ENCODE measurements around the gene SCARB1. TPM values are rescaled to one million over a fixed set of nuclear protein-coding genes. Genes with fewer than 3 reads are reported as not detected.

The SCARB1 gene
- total and polyA plus RNA-seq, 2 of the 13 experiments (the other 11 are each of a cell fraction or from before 2014, with no cell fraction given) = 63.4 to 160 TPM

DNA sequence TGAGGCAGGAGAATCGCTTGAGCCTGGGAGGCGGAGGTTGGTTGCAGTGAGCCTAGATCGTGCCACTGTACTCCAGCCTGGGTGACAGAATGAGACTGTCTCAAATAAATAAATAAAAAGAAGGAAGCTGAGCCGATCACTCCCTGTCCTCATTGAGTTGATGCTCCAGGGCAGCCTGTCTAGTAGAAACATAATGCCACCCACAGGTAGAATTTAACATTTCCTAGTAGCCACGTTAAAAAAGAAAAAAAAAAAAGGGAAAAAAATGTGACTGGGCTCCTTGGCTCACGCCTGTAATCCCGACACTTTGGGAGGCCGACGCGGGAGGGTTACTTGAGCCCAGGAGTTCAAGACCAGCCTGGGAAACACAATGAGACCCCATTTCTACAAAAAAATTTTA, 135.7 kb downstream of the SCARB1 start:
- H4K20me1 ChIP-seq (ENCODE audit: insufficient read depth, low read length) = no peaks in the 10 kb centered on the region
- no peak for DNase-seq (ENCODE audit: low spot score)
- WGBS (ENCODE audit: low lambda C conversion rate) = 62% methylated on average over 10 of the region's 10 CpGs
- BruUV-seq (replicated peaks) = no TSS peak
- H2AFZ ChIP-seq (ENCODE audit: low read length) = no peak overlapping the region
- POLR2A ChIA-PET = no interaction called here
- H3K9me3 ChIP-seq (ENCODE audit: low read length) = no peaks in the 10 kb centered on the region
- intact Hi-C loops (cut with micrococcal nuclease; ENCODE audit: unreplicated experiment) = no loop called here
- CTCF ChIA-PET (ENCODE audit: low intra/inter-chr PET ratio, low total read pairs) = no interaction called here
- H3K79me2 ChIP-seq (ENCODE audit: insufficient read depth, low read length) = no peaks in the 10 kb centered on the region
- peaks cover 48% of the 10 kb centered on the region for H3K4me1 ChIP-seq (ENCODE audit: insufficient read depth, low read length)
- no peak for FAIRE-seq
- H3K36me3 ChIP-seq (replicated peaks in 1 of 2; ENCODE audit: control insufficient read depth in 1 of 2, insufficient read depth in 2 of 2, low read length in 2 of 2) = no peaks in the 10 kb centered on the region
- H3K4me3 ChIP-seq (replicated peaks in 1 of 3; ENCODE audit: insufficient read depth in 1 of 3, low read depth in 2 of 3, low read length in 3 of 3) = no peak overlapping the region
- H3K27me3 ChIP-seq (ENCODE audit: control insufficient read depth in 1 of 2, insufficient read depth in 2 of 2, low read length in 2 of 2) = peaks cover 0 to 7% of the 10 kb centered on the region in 2 experiments; a peak in 2 of 5 replicates
- no peak overlapping the region for H3K9ac ChIP-seq (ENCODE audit: insufficient read depth, low read depth, low read length)
- no peak overlapping the region for H3K4me2 ChIP-seq (ENCODE audit: low read depth, low read length)
- ATAC-seq = no peak
- H3K27ac ChIP-seq (ENCODE audit: extremely low read length, insufficient read depth, low read length) = no peak overlapping the region
- in situ Hi-C loops (cut with HindIII; ENCODE audit: extremely low pct_ligation_motif_present, low pct_unique_long_range_greater_than_20kb) = no loop called here
- TF ChIP-seq ZNF549 (CRISPR knock-in tag; IDR thresholded peaks at IDR 0.05) (no peak), STAG1 (CRISPR knock-in tag; IDR thresholded peaks at IDR 0.05) (peak; percentile 47), ZNF557 (CRISPR knock-in tag; IDR thresholded peaks at IDR 0.05) (no peak), MBNL3 (CRISPR knock-in tag; conservative IDR thresholded peaks at IDR 0.05) (no peak), ZNF124 (CRISPR knock-in tag; IDR thresholded peaks at IDR 0.05) (no peak), PCBP1 (IDR thresholded peaks at IDR 0.05; ENCODE audit: borderline replicate concordance, low read depth, low read length) (no peak)
- TF ChIP-seq, protein P1, sequence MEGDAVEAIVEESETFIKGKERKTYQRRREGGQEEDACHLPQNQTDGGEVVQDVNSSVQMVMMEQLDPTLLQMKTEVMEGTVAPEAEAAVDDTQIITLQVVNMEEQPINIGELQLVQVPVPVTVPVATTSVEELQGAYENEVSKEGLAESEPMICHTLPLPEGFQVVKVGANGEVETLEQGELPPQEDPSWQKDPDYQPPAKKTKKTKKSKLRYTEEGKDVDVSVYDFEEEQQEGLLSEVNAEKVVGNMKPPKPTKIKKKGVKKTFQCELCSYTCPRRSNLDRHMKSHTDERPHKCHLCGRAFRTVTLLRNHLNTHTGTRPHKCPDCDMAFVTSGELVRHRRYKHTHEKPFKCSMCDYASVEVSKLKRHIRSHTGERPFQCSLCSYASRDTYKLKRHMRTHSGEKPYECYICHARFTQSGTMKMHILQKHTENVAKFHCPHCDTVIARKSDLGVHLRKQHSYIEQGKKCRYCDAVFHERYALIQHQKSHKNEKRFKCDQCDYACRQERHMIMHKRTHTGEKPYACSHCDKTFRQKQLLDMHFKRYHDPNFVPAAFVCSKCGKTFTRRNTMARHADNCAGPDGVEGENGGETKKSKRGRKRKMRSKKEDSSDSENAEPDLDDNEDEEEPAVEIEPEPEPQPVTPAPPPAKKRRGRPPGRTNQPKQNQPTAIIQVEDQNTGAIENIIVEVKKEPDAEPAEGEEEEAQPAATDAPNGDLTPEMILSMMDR (CRISPR knock-in tag; IDR thresholded peaks at IDR 0.05) = 0 out of 2 replicates have a peak, but pooled peaks have one; percentile 28
- TF ChIP-seq, protein P2, sequence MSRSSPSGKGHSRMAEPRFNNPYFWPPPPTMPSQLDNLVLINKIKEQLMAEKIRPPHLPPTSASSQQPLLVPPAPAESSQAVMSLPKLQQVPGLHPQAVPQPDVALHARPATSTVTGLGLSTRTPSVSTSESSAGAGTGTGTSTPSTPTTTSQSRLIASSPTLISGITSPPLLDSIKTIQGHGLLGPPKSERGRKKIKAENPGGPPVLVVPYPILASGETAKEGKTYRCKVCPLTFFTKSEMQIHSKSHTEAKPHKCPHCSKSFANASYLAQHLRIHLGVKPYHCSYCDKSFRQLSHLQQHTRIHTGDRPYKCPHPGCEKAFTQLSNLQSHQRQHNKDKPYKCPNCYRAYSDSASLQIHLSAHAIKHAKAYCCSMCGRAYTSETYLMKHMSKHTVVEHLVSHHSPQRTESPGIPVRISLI (CRISPR knock-in tag; IDR thresholded peaks at IDR 0.05; ENCODE audit: borderline replicate concordance) = peak; percentile 61; the same call in 1 of the 2 replicates
- TF ChIP-seq, protein P3, sequence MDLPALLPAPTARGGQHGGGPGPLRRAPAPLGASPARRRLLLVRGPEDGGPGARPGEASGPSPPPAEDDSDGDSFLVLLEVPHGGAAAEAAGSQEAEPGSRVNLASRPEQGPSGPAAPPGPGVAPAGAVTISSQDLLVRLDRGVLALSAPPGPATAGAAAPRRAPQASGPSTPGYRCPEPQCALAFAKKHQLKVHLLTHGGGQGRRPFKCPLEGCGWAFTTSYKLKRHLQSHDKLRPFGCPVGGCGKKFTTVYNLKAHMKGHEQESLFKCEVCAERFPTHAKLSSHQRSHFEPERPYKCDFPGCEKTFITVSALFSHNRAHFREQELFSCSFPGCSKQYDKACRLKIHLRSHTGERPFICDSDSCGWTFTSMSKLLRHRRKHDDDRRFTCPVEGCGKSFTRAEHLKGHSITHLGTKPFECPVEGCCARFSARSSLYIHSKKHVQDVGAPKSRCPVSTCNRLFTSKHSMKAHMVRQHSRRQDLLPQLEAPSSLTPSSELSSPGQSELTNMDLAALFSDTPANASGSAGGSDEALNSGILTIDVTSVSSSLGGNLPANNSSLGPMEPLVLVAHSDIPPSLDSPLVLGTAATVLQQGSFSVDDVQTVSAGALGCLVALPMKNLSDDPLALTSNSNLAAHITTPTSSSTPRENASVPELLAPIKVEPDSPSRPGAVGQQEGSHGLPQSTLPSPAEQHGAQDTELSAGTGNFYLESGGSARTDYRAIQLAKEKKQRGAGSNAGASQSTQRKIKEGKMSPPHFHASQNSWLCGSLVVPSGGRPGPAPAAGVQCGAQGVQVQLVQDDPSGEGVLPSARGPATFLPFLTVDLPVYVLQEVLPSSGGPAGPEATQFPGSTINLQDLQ (CRISPR knock-in tag; IDR thresholded peaks at IDR 0.05) = no peak
- TF ChIP-seq, protein P4, sequence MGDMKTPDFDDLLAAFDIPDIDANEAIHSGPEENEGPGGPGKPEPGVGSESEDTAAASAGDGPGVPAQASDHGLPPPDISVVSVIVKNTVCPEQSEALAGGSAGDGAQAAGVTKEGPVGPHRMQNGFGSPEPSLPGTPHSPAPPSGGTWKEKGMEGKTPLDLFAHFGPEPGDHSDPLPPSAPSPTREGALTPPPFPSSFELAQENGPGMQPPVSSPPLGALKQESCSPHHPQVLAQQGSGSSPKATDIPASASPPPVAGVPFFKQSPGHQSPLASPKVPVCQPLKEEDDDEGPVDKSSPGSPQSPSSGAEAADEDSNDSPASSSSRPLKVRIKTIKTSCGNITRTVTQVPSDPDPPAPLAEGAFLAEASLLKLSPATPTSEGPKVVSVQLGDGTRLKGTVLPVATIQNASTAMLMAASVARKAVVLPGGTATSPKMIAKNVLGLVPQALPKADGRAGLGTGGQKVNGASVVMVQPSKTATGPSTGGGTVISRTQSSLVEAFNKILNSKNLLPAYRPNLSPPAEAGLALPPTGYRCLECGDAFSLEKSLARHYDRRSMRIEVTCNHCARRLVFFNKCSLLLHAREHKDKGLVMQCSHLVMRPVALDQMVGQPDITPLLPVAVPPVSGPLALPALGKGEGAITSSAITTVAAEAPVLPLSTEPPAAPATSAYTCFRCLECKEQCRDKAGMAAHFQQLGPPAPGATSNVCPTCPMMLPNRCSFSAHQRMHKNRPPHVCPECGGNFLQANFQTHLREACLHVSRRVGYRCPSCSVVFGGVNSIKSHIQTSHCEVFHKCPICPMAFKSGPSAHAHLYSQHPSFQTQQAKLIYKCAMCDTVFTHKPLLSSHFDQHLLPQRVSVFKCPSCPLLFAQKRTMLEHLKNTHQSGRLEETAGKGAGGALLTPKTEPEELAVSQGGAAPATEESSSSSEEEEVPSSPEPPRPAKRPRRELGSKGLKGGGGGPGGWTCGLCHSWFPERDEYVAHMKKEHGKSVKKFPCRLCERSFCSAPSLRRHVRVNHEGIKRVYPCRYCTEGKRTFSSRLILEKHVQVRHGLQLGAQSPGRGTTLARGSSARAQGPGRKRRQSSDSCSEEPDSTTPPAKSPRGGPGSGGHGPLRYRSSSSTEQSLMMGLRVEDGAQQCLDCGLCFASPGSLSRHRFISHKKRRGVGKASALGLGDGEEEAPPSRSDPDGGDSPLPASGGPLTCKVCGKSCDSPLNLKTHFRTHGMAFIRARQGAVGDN (CRISPR knock-in tag; IDR thresholded peaks at IDR 0.05) = peak; percentile 6; the same call in 1 of the 2 replicates
